Measurements from ENCODE around the gene WWOX. TPM values are rescaled to one million over a fixed set of nuclear protein-coding genes. Genes with fewer than 3 reads are reported as not detected.

WWOX gene
- total RNA-seq, 3 donors from 2014 or later (not counting 1 experiment from before 2014, with no cell fraction given): 21.0 to 29.8 (median 27.0) TPM

GRCh38 chr16:79182616-79183015 lies 1083.2 kb downstream of the WWOX start:
- H3K36me3 Mint-ChIP-seq: peaks cover under 1% of the 10 kb centered on the region
- peaks cover under 1% of the 10 kb centered on the region for H3K9me3 ChIP-seq (ENCODE audit: control insufficient read depth, insufficient read depth, low read length)
- no peak for TF ChIP-seq CTCF (IDR thresholded peaks at IDR 0.05)
- no peak for ATAC-seq
- H3K27ac Mint-ChIP-seq: no peak overlapping the region
- H3K36me3 ChIP-seq (ENCODE audit: control insufficient read depth, insufficient read depth, low read length): no peaks in the 10 kb centered on the region
- intact Hi-C loops (cut with micrococcal nuclease): no loop called here
- H3K4me1 Mint-ChIP-seq: peaks cover 28 to 46% of the 10 kb centered on the region in 2 donors
- peaks cover 0 to 11% of the 10 kb centered on the region in 2 donors for H3K27me3 Mint-ChIP-seq (ENCODE audit: low read depth in 2 of 2)
- H3K4me3 ChIP-seq (ENCODE audit: low read length): no peak overlapping the region
- no peak overlapping the region for H3K27ac ChIP-seq (ENCODE audit: low read length)
- WGBS (ENCODE audit: insufficient coverage): 91% methylated on average over 5 of the region's 6 CpGs
- H3K4me1 ChIP-seq (ENCODE audit: control insufficient read depth, insufficient read depth, low read length): peaks cover 1% of the 10 kb centered on the region
- no peak for DNase-seq
- no peak overlapping the region for H3K4me3 Mint-ChIP-seq
- no peaks in the 10 kb centered on the region for H3K9me3 Mint-ChIP-seq
- H3K27me3 ChIP-seq (ENCODE audit: control insufficient read depth, insufficient read depth, low read length): no peaks in the 10 kb centered on the region

- H3K4me1 Mint-ChIP-seq: peaks cover 36 to 55% of the 10 kb centered on the region in 2 donors
- peaks cover 0 to 11% of the 10 kb centered on the region in 2 donors for H3K27me3 Mint-ChIP-seq (ENCODE audit: low read depth in 2 of 2)
- peaks cover 11% of the 10 kb centered on the region for H3K4me1 ChIP-seq (ENCODE audit: control insufficient read depth, insufficient read depth, low read length)
- no peak overlapping the region for H3K27ac Mint-ChIP-seq
- H3K27me3 ChIP-seq (ENCODE audit: control insufficient read depth, insufficient read depth, low read length): no peaks in the 10 kb centered on the region
- DNase-seq (no peak), ATAC-seq (no peak)
- intact Hi-C loops (cut with micrococcal nuclease): no loop called here
- peaks cover 0 to 2% of the 10 kb centered on the region in 2 donors for H3K9me3 Mint-ChIP-seq
- H3K36me3 Mint-ChIP-seq: peaks cover 10% of the 10 kb centered on the region
- peaks cover 10% of the 10 kb centered on the region for H3K9me3 ChIP-seq (ENCODE audit: control insufficient read depth, insufficient read depth, low read length)
- H3K4me3 Mint-ChIP-seq: no peak overlapping the region
- WGBS (ENCODE audit: insufficient coverage): 90% methylated on average over 4 of the region's 4 CpGs
- no peak overlapping the region for H3K27ac ChIP-seq (ENCODE audit: low read length)
- H3K36me3 ChIP-seq (ENCODE audit: control insufficient read depth, insufficient read depth, low read length): no peaks in the 10 kb centered on the region
- no peak for TF ChIP-seq CTCF (IDR thresholded peaks at IDR 0.05)
- H3K4me3 ChIP-seq (ENCODE audit: low read length): no peak overlapping the region
These were observed 1084.1 kb downstream of the WWOX start for GRCh38 chr16:79183571-79183970.

- Histone ChIP-seq H3K27me3 (ENCODE audit: control insufficient read depth, insufficient read depth, low read length) (no peaks in the 10 kb centered on the region), H3K4me1 (ENCODE audit: control insufficient read depth, insufficient read depth, low read length) (peaks cover 12% of the 10 kb centered on the region), H3K36me3 (ENCODE audit: control insufficient read depth, insufficient read depth, low read length) (no peaks in the 10 kb centered on the region), H3K9me3 (ENCODE audit: control insufficient read depth, insufficient read depth, low read length) (peaks cover 12% of the 10 kb centered on the region), H3K4me3 (ENCODE audit: low read length) (no peak overlapping the region), H3K27ac (ENCODE audit: low read length) (no peak overlapping the region)
- no peak for ATAC-seq
- Mint-ChIP-seq H3K27me3 (ENCODE audit: low read depth in 2 of 2) (peaks cover 0 to 11% of the 10 kb centered on the region in 2 donors), H3K27ac (no peak overlapping the region), H3K9me3 (peaks cover 0 to 2% of the 10 kb centered on the region in 2 donors), H3K4me1 (peaks cover 40 to 57% of the 10 kb centered on the region in 2 donors), H3K4me3 (no peak overlapping the region), H3K36me3 (peaks cover 13% of the 10 kb centered on the region)
- intact Hi-C loops (cut with micrococcal nuclease): no loop called here
- DNase-seq: no peak
- no peak for TF ChIP-seq CTCF (IDR thresholded peaks at IDR 0.05)
- 85% methylated on average over 2 of the region's 2 CpGs for WGBS (ENCODE audit: insufficient coverage)
These were observed 1085.1 kb downstream of the WWOX start for GRCh38 chr16:79184464-79185030.

- DNase-seq: no peak
- no peaks in the 10 kb centered on the region for H3K27me3 ChIP-seq (ENCODE audit: control insufficient read depth, insufficient read depth, low read length)
- Mint-ChIP-seq H3K27me3 (ENCODE audit: low read depth in 2 of 2) (peaks cover 0 to 7% of the 10 kb centered on the region in 2 donors), H3K9me3 (peaks cover 0 to 2% of the 10 kb centered on the region in 2 donors), H3K27ac (no peak overlapping the region), H3K36me3 (peaks cover 13% of the 10 kb centered on the region), H3K4me3 (no peak overlapping the region), H3K4me1 (peaks cover 40 to 52% of the 10 kb centered on the region in 2 donors)
- H3K36me3 ChIP-seq (ENCODE audit: control insufficient read depth, insufficient read depth, low read length): no peaks in the 10 kb centered on the region
- H3K4me1 ChIP-seq (ENCODE audit: control insufficient read depth, insufficient read depth, low read length): peaks cover 12% of the 10 kb centered on the region
- WGBS (ENCODE audit: insufficient coverage): 91% methylated on average over 4 of the region's 4 CpGs
- no peak overlapping the region for H3K4me3 ChIP-seq (ENCODE audit: low read length)
- peaks cover 12% of the 10 kb centered on the region for H3K9me3 ChIP-seq (ENCODE audit: control insufficient read depth, insufficient read depth, low read length)
- ATAC-seq: no peak
- intact Hi-C loops (cut with micrococcal nuclease): no loop called here
- TF ChIP-seq CTCF (IDR thresholded peaks at IDR 0.05): no peak
- H3K27ac ChIP-seq (ENCODE audit: low read length): no peak overlapping the region
These were observed 1086.3 kb downstream of the WWOX start for GRCh38 chr16:79185711-79186110.

Data from natural killer cell (primary cell).